Measurements from ENCODE around the gene SNCAIP.

GRCh38 chr5:122291000-122291901 is 20.8 kb upstream of the SNCAIP start:
- TF ChIP-seq CTCF (conservative IDR thresholded peaks at IDR 0.05; ENCODE audit: low read depth in 2 of 2), result no peak
- TF ChIP-seq EZH2 (IDR thresholded peaks at IDR 0.05; ENCODE audit: low read depth, unreplicated experiment), result no peak
- no peak for TF ChIP-seq CREB1 (CRISPR knock-in tag; IDR thresholded peaks at IDR 0.05; ENCODE audit: low read depth)
- TF ChIP-seq REST (IDR thresholded peaks at IDR 0.05; ENCODE audit: unreplicated experiment), result no peak
- no peak for TF ChIP-seq EZH2phosphoT487 (IDR thresholded peaks at IDR 0.05; ENCODE audit: unreplicated experiment)
- TF ChIP-seq POLR2AphosphoS5 (IDR thresholded peaks at IDR 0.05; ENCODE audit: low read depth), result no peak
- TF ChIP-seq, protein P1, sequence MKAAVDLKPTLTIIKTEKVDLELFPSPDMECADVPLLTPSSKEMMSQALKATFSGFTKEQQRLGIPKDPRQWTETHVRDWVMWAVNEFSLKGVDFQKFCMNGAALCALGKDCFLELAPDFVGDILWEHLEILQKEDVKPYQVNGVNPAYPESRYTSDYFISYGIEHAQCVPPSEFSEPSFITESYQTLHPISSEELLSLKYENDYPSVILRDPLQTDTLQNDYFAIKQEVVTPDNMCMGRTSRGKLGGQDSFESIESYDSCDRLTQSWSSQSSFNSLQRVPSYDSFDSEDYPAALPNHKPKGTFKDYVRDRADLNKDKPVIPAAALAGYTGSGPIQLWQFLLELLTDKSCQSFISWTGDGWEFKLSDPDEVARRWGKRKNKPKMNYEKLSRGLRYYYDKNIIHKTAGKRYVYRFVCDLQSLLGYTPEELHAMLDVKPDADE (IDR thresholded peaks at IDR 0.05), result no peak

All from GM23338 (cell line).